GM19023 (cell line): Measurements from ENCODE around the gene DOCK8.

Experiments
- ATAC-seq: cut with Tn5 transposase; IDR thresholded peaks from one replicate; pipeline ENCODE4 v1.9.1; 2021; ENCODE audit warnings: mild to moderate bottlenecking, moderate library complexity; ENCODE audit not compliant: unreplicated experiment

DOCK8 gene

DNA sequence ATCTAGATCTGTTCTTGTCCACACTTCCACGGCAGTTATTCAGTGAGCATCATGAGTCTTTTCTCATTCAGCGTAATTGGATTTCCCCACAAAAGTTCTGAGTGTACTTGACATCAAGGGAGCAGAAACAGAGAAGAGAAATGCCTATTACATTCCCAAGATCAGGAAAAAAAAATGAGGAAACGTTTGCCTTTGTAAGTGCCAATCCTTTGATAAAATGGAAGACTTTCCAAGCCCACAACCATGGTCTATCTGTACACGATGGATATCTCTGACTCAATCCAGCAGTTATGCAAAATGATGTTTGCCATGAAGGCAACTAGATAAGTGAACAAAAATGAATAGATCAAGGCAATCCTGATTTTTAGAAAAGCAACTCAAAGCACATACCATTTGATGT lies 235.9 kb downstream of the DOCK8 start:
- no peak for ATAC-seq

- no peak for ATAC-seq
Observed at GRCh38 chr9:453832-454231, 239.2 kb downstream of the DOCK8 start.

DNA sequence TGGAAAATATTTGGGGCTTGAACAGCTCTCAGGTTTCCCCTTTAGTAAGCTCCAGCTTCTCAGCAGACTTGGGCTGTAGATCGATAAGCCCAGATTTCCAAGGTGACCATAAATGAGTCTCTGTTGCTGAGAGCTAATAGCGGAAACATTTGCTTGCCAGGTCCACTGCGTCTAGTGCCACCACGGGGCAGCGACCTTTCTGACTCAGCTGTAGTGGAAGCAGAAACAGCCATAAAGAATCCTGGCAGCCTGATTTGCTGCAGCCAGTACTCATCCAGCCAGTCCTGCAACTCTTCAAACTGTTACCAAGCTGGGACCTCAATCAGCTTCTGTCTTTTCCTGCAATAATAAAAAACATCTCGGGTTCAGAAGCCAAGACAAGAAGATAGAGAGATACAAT lies 241.7 kb downstream of the DOCK8 start:
- no peak for ATAC-seq

DNA sequence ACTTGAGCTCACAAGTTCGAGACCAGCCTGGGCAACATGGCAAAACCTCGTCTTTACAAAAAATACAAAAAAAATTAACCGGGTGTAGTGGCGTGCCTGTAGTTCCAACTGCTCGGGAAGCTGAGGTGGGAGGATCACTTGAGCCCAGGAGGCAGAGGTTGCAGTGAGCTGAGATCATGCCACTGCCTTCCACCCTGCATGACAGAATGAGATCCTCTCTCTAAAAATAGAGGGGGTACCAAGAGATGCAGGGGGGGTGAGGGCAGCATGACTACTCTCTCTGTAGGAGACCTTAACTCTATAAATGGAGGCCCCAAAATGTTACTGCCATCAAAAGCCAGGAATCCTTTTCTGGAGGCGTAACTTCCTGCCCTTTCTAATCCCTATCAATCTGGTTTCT lies 243.9 kb downstream of the DOCK8 start:
- no peak for ATAC-seq

- no peak for ATAC-seq
Observed at GRCh38 chr9:459491-460444, 245.1 kb downstream of the DOCK8 start.

DNA sequence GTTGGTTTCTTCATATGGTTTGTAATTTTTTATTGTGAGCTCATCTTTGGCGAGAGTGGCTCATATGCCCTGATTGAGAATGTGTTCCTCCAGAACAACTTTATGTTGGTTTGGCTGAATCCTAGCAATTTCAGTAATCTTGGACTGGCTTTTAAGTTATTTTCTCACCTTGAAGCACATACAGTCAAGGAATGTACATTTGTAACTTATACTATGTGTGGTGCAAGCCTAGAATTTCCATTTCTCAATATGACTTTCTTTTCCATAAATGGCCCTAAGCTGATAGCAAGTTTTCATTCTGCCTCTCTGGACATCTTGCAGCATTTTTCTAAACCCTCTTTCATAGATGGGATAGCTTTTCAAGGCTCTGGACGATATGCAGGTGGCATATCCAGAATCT lies 247.5 kb downstream of the DOCK8 start:
- no peak for ATAC-seq

GRCh38 chr9:462606-463005 lies 247.9 kb downstream of the DOCK8 start:
- ATAC-seq, result no peak

- no peak for ATAC-seq
Observed at GRCh38 chr9:463455-464171, 248.9 kb downstream of the DOCK8 start.

GRCh38 chr9:466747-467146 lies 252.1 kb downstream of the DOCK8 start:
- ATAC-seq, result no peak

DNA sequence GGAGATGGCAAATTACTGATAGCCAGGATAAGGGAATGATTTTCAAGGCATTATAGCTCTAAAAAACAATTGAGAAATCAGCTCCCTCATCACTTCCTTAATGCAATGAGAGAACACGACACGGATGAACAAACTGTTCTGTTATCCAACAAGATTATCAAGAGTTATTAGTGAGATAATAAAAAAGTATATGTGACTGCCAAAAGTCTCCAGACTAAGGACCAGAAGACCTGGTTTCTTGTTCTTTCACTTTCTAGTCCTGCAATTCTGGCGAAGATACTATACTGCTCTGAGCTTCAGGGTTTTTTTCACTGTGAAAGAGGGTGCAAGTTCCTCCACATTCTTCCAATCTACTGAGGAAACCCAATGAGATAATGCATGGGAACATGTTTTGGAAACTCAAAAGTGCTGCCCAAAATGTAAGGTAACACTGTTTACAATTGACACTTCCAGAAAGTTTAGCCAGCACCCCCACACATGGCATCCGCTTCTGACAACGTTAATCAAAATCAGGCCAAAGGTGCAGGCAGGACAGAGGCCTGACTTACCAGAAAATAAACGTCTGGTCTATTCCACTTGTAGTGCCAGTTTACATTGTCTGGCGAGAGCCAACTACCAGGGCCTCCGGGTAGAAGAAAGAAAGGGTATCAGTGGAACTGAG lies 254.2 kb downstream of the DOCK8 start:
- no peak for ATAC-seq

GRCh38 chr9:469672-470551 lies 255.2 kb downstream of the DOCK8 start:
- peak; percentile 92 for ATAC-seq

GRCh38 chr9:470552-471194 lies 256.0 kb downstream of the DOCK8 start:
- ATAC-seq, result no peak

- no peak for ATAC-seq
Observed at GRCh38 chr9:471320-471719, 256.7 kb downstream of the DOCK8 start.

GRCh38 chr9:472479-473075 lies 257.9 kb downstream of the DOCK8 start:
- ATAC-seq, result no peak

DNA sequence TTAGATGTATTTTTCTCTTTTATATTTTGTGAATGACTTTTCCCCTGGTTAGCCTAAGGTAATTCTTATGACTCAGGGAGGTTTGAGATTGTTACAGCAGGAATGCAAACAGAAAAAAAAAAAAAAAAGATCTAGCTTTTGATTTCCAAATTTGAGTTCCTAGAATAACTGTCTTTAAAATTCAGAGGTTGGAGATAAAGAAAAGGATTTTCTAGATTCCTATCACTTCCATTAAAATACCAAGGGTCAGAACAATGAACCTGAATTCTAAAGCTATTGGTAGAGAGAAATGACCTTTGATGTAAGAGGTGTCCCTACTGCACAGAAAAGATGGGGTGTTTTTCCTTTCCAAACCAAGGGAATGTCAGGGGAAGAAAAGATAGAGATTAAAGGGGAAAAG lies 262.5 kb downstream of the DOCK8 start:
- ATAC-seq, result no peak

DNA sequence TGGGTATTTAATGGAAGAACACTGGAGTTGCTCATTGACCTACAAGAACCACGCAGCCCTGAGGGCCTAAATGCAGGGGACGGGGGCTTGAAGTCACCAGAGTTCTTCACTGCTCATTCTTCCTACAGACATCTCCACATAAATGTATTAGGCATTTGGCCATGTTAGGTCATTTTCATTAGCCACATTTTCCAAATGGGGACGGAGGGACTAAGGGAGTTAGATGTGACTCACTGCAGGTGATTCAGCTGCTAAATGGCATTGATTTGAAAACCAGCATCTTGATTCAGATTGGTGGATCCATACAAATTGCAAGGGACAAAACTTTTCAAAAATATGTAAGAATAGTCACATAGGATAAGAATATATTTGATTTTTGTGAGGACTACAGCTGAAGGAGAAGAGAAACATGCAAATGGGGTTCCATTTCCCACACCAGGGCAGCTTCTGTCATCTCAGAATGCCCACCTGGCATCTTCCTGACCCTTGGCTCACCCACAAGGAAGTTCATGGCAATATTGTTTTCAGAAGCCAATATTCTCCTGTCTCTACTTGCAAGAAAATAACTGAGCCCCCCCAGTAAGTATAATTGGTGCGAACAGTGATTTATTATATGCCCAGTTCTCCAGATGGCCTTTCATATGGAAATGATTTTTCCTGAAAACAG lies 264.8 kb downstream of the DOCK8 start:
- no peak for ATAC-seq

DNA sequence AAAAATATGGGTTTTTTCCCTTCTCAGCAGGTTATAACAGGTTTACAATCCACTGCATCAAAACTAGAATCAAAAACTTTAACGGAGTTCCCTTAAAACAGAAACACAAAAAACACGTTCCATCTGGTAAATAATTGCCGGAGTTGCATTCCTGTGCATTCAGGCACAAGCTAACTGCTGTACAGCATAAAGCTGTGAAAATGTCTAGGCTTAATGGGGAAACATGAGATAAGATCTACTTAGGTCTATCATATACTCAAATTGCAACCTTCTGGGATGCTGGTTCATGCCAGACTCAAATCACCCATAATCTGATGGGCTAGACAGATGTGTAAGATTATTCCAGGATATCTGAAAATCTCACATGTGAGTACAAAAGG lies 265.3 kb downstream of the DOCK8 start:
- no peak for ATAC-seq

GRCh38 chr9:482739-483138 lies 268.1 kb downstream of the DOCK8 start:
- ATAC-seq, result no peak

GRCh38 chr9:486156-486555 lies 271.5 kb downstream of the DOCK8 start:
- no peak for ATAC-seq
